G401.6 (cell line): Measurements from ENCODE around the gene SLC6A2.
"Not testable (repeated sequence)": the region's sequence is repeated elsewhere in the genome, so short reads cannot be mapped to it uniquely, and the experiment has no call there.

Experiments used
- FAIRE-seq: peaks from 2 replicates; lab custom pipeline; 2012; peaks lifted over from hg19 to GRCh38; lab: Jason Lieb, UNC

Gene SLC6A2

GRCh38 chr16:55713103-55713502, 57.3 kb downstream of the SLC6A2 start:
- no peak for FAIRE-seq

- FAIRE-seq, result no peak
These were observed 61.5 kb downstream of the SLC6A2 start for GRCh38 chr16:55717326-55717725.

- FAIRE-seq, result no peak
These were observed 69.4 kb downstream of the SLC6A2 start for GRCh38 chr16:55725055-55725777.

GRCh38 chr16:55728797-55729196, 73.0 kb downstream of the SLC6A2 start:
- FAIRE-seq, result no peak

GRCh38 chr16:55730115-55730514, 74.3 kb downstream of the SLC6A2 start:
- FAIRE-seq, result no peak

GRCh38 chr16:55732496-55732895, 76.7 kb downstream of the SLC6A2 start:
- FAIRE-seq, result no peak

GRCh38 chr16:55734665-55735064, 78.9 kb downstream of the SLC6A2 start:
- FAIRE-seq, result no peak

GRCh38 chr16:55735120-55735781, 79.5 kb downstream of the SLC6A2 start:
- FAIRE-seq, result no peak

GRCh38 chr16:55736671-55737070, 80.9 kb downstream of the SLC6A2 start:
- no peak for FAIRE-seq

- FAIRE-seq, result no peak
These were observed 81.5 kb downstream of the SLC6A2 start for GRCh38 chr16:55737318-55737717.

- no peak for FAIRE-seq
These were observed 82.2 kb downstream of the SLC6A2 start for GRCh38 chr16:55737966-55738365.

- FAIRE-seq, result no peak
These were observed 90.3 kb downstream of the SLC6A2 start for GRCh38 chr16:55746081-55746480.

- no peak for FAIRE-seq
These were observed 92.0 kb downstream of the SLC6A2 start for GRCh38 chr16:55747785-55748184.

GRCh38 chr16:55752465-55753144, 96.8 kb downstream of the SLC6A2 start:
- not testable (repeated sequence) for FAIRE-seq

GRCh38 chr16:55753145-55753631, 97.4 kb downstream of the SLC6A2 start:
- FAIRE-seq, result not testable (repeated sequence)
